LNCaP clone FGC (cell line): ENCODE results near the gene LMNB1.

ENCODE experiments used
- DNase-seq: peaks from one replicate; pipeline ENCODE4 v3.0.0-alpha.2; 2011; ENCODE audit warnings: low read depth
- H3K4me3 ChIP-seq: 2 replicates; pipeline ENCODE4 v1.5.1; 2011; ENCODE audit warnings: mild to moderate bottlenecking, low read depth, low read length, control low read depth
- TF ChIP-seq, protein P1 (sequence below): IDR thresholded peaks from 2 replicates; pipeline ENCODE4 v1.5.1; 2012; ENCODE audit warnings: mild to moderate bottlenecking; ENCODE audit not compliant: control insufficient read depth, insufficient read depth; ENCODE audit errors: extremely low read depth

The LMNB1 gene

DNA sequence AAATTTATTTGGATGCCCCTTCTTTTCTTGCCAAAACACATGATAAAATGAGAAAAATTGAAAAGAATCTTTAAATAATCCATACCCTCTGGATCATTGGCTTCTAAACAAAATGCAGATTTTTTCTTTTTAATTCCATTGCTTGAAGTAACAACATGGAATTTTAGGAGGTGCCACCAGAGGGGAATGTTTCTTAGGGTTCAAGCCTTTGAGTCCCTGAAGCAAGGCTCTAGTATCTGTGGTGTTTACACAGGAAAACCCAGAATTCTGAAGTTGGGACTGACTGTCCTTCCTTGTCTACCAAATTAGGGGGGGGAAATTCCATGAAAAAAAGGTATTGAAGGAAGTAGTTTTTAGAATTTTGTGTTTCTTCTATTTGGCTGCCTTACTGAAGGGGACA is 69.4 kb downstream of the LMNB1 start:
- TF ChIP-seq, protein P1, sequence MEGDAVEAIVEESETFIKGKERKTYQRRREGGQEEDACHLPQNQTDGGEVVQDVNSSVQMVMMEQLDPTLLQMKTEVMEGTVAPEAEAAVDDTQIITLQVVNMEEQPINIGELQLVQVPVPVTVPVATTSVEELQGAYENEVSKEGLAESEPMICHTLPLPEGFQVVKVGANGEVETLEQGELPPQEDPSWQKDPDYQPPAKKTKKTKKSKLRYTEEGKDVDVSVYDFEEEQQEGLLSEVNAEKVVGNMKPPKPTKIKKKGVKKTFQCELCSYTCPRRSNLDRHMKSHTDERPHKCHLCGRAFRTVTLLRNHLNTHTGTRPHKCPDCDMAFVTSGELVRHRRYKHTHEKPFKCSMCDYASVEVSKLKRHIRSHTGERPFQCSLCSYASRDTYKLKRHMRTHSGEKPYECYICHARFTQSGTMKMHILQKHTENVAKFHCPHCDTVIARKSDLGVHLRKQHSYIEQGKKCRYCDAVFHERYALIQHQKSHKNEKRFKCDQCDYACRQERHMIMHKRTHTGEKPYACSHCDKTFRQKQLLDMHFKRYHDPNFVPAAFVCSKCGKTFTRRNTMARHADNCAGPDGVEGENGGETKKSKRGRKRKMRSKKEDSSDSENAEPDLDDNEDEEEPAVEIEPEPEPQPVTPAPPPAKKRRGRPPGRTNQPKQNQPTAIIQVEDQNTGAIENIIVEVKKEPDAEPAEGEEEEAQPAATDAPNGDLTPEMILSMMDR = peak; percentile 23
- no peak overlapping the region for H3K4me3 ChIP-seq
- DNase-seq = no peak

DNA sequence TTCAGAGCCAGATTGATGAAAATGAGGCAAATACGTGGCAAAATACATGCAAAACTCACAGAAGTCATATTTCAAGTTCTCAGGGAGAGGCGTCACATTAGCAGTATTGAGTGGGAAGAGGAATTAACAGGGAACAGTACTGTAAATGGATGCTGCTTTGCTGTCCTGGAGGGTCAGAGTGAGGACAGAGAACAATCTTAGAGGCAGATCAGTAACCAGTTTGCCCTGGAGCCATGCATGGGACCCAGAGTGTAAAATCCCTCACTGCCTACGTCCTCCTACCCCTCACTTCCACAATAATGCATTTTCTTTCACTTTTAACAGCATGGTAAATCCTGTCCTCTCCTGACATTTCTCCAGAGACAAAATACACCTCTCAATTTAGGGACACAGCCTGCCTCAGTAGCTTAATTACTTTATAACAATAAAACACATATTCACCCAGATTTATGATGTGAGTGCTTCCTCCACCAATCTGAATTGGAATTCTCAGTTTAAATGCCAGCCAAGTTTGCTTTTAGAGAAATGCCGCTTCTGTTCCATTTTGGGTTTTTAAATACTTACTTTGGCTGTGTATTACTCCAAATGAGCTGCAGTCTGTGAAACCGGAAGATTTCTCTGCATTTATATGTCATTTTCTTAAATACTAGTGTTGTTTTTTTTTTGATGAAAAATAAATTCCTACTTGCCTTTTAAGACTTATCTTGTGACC is 70.0 kb downstream of the LMNB1 start:
- no peak overlapping the region for H3K4me3 ChIP-seq
- DNase-seq = no peak
- TF ChIP-seq, protein P1 = no peak

GRCh38 chr5:126847456-126847820 is 70.5 kb downstream of the LMNB1 start:
- no peak for DNase-seq
- TF ChIP-seq, protein P1 = no peak
- H3K4me3 ChIP-seq = no peak overlapping the region

- no peak overlapping the region for H3K4me3 ChIP-seq
- no peak for DNase-seq
- TF ChIP-seq, protein P1 = no peak
These were observed 70.9 kb downstream of the LMNB1 start for GRCh38 chr5:126847826-126848251.

- TF ChIP-seq, protein P1 = no peak
- H3K4me3 ChIP-seq = no peak overlapping the region
- no peak for DNase-seq
These were observed 71.3 kb downstream of the LMNB1 start for GRCh38 chr5:126848253-126848652.

DNA sequence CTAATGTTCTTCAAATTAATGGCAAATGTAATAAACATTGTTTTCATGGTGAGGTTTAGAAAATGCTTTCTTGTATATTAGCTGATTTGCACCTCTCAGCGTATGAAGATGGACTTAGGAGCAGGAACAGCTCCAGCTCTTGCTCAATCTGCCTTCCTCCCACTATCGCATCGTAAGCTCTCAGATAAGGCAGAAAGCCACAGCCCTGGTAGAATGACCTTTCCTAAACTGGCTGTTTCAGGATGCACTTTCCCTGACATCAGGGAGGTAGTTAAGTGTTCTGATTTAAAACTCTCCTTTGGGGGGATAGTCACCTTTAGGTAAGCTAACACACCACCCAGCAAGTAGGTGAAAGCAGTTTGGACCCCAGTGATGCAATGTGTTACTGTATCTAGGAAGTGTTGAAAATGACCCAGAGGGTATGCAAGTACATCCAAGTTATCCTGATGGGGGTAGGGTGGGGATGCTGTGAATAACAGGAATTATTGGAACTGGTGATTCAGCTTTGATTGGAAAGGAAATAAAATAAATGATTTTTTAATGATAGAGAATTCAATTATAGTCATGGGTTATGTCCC is 72.3 kb downstream of the LMNB1 start:
- TF ChIP-seq, protein P1 = no peak
- no peak for DNase-seq
- H3K4me3 ChIP-seq = no peak overlapping the region
